Hematopoietic multipotent progenitor cell treated with erythropoietin and hydrocortisone succinate and interleukin-3 and kit ligand, for 15 days (in vitro differentiated cells): ENCODE results near the gene RLBP1.

Source experiments
- DNase-seq: peaks from one replicate; pipeline ENCODE4 v3.0.0-alpha.2; 2015; ENCODE audit warnings: low spot score

Gene RLBP1

GRCh38 chr15:89178307-89178977, 42.9 kb downstream of the RLBP1 start:
- no peak for DNase-seq

- DNase-seq, result peak; percentile 68
Observed at GRCh38 chr15:89177633-89178306, 43.6 kb downstream of the RLBP1 start.

- no peak for DNase-seq
Observed at GRCh38 chr15:89177116-89177515, 44.3 kb downstream of the RLBP1 start.

GRCh38 chr15:89175617-89176191, 45.7 kb downstream of the RLBP1 start:
- DNase-seq, result no peak

GRCh38 chr15:89174476-89174875, 46.9 kb downstream of the RLBP1 start:
- no peak for DNase-seq

- no peak for DNase-seq
Observed at GRCh38 chr15:89172921-89173320, 48.5 kb downstream of the RLBP1 start.

GRCh38 chr15:89171136-89172072, 50.0 kb downstream of the RLBP1 start:
- peak; percentile 52 for DNase-seq

GRCh38 chr15:89170364-89170763, 51.0 kb downstream of the RLBP1 start:
- no peak for DNase-seq

GRCh38 chr15:89168316-89168833, 53.0 kb downstream of the RLBP1 start:
- DNase-seq, result no peak

- no peak for DNase-seq
Observed at GRCh38 chr15:89167267-89168176, 53.9 kb downstream of the RLBP1 start.

GRCh38 chr15:89165677-89166076, 55.7 kb downstream of the RLBP1 start:
- no peak for DNase-seq

GRCh38 chr15:89164712-89165211, 56.6 kb downstream of the RLBP1 start:
- DNase-seq, result no peak

GRCh38 chr15:89163271-89164055, 57.9 kb downstream of the RLBP1 start:
- DNase-seq, result no peak

- no peak for DNase-seq
Observed at GRCh38 chr15:89161666-89162065, 59.7 kb downstream of the RLBP1 start.
